Testis (tissue), 3 donors: ENCODE results near the gene GUCA1C. TPM values are rescaled to one million over a fixed set of nuclear protein-coding genes. Genes with fewer than 3 reads are reported as not detected.

ENCODE experiments used
- DNase-seq: peaks from one replicate; pipeline ENCODE4 v3.0.0-alpha.2; 2019
- H3K27ac ChIP-seq, 2 donors: fragments of 200-600 bp; sonication (generic); one replicate each; pipeline ENCODE4 v1.5.1; 2019
- H3K27me3 ChIP-seq: fragments of 200-600 bp; sonication (generic); one replicate; pipeline ENCODE4 v1.5.1; 2019
- H3K36me3 ChIP-seq: fragments of 200-600 bp; sonication (generic); one replicate; pipeline ENCODE4 v1.5.1; 2017; ENCODE audit warnings: low read depth; ENCODE audit errors: missing control alignments
- H3K4me1 ChIP-seq: fragments of 200-600 bp; sonication (generic); one replicate; pipeline ENCODE4 v1.5.1; 2019
- H3K4me3 ChIP-seq, 2 donors: fragments of 200-600 bp; sonication (generic); one replicate each; pipeline ENCODE4 v1.5.1; 2017 to 2019
- H3K9me3 ChIP-seq: fragments of 200-600 bp; sonication (generic); one replicate; pipeline ENCODE4 v1.5.1; 2017
- CTCF ChIP-seq, 3 experiments: fragments of 450-650 bp in 2 of 3; fragments of 200-600 bp in 1 of 3; sonication (generic) in 1 of 3; IDR thresholded peaks; one replicate each; pipeline ENCODE4 v1.5.1; 2016 to 2019; ENCODE audit warnings: antibody characterized with exemption in 3 of 3, mild to moderate bottlenecking in 2 of 3, moderate library complexity in 1 of 3
- POLR2A ChIP-seq: fragments of 450-650 bp; IDR thresholded peaks from one replicate; pipeline ENCODE4 v1.6.1; 2017; ENCODE audit warnings: antibody characterized with exemption, mild to moderate bottlenecking, moderate library complexity
- WGBS, 2 donors: methylation state at CpG; one replicate each; pipeline ENCODE4 v1.1.5; 2018; 5-methylcytosine and 5-hydroxymethylcytosine counted together
- intact Hi-C: fragments of 100-400 bp; cut with DNase I; formaldehyde crosslinking; loops from one replicate; pipeline ENCODE4 v1.15.1; 2023; ENCODE audit warnings: low total_unique reads
- polyA plus RNA-seq: library from polyadenylated mRNA; stranded (reverse); fragments of 350-450 nt; fragmentation: Illumina TruSeq; extraction: RNeasy Lipid Tissue Mini Kit (QIAGEN cat#74804); gene quantifications from one replicate; pipeline ENCODE4 v1.2.3, GENCODE V29; 2014; ENCODE audit warnings: low read depth, low replicate concordance; ENCODE audit not compliant: insufficient read depth
- total RNA-seq, 2 donors: library from RNA; depleted of rRNA; stranded (reverse); fragments of >200 nt; gene quantifications; one replicate each; pipeline ENCODE4 v1.2.3, GENCODE V29; 2016

GUCA1C gene
- total and polyA plus RNA-seq, 3 donors from 2014 or later, result 0.87 to 2.0 (median 1.1) TPM

GRCh38 chr3:108862865-108863798, 90.5 kb downstream of the GUCA1C start:
- Histone ChIP-seq H3K27ac (no peak overlapping the region), H3K4me1 (no peaks in the 10 kb centered on the region), H3K4me3 (no peak overlapping the region), H3K9me3 (no peaks in the 10 kb centered on the region), H3K36me3 (no peaks in the 10 kb centered on the region), H3K27me3 (no peaks in the 10 kb centered on the region)
- no peak for DNase-seq
- intact Hi-C loops, result no loop called here
- WGBS, 2 donors, result 56 to 67% methylated on average over 7 of the region's 7 CpGs
- no peak for TF ChIP-seq POLR2A
- TF ChIP-seq CTCF (IDR thresholded peaks at IDR 0.05), result no peak

- TF ChIP-seq POLR2A, result no peak
- TF ChIP-seq CTCF (IDR thresholded peaks at IDR 0.05), result no peak
- Histone ChIP-seq H3K4me3 (no peak overlapping the region), H3K27me3 (no peaks in the 10 kb centered on the region), H3K9me3 (no peaks in the 10 kb centered on the region), H3K4me1 (no peaks in the 10 kb centered on the region), H3K27ac (no peak overlapping the region), H3K36me3 (no peaks in the 10 kb centered on the region)
- intact Hi-C loops, result no loop called here
- 48 to 49% methylated on average over 1 of the region's 1 CpG for WGBS, 2 donors
- no peak for DNase-seq
Measured at GRCh38 chr3:108861401-108861800, 92.3 kb downstream of the GUCA1C start.

Other genes starting within 250 kb of the GUCA1C start
- not detected for gene RETNLB, start 196.5 kb downstream of the GUCA1C start, total RNA-seq
- gene RETNLB, start 196.5 kb downstream of the GUCA1C start, polyA plus RNA-seq, result not detected
- gene TRAT1, start 131.1 kb downstream of the GUCA1C start, total RNA-seq, result under 1 TPM in 1 of 2 donors, not detected in 1; 0.25 TPM
- gene TRAT1, start 131.1 kb downstream of the GUCA1C start, polyA plus RNA-seq, result 0.84 TPM
- gene MORC1, start 164.3 kb upstream of the GUCA1C start, total RNA-seq, result 10 to 100 TPM; 16.0 to 19.4 TPM
- gene MORC1, start 164.3 kb upstream of the GUCA1C start, polyA plus RNA-seq, result 15.4 TPM
- not detected for gene C3orf85, start 182.8 kb upstream of the GUCA1C start, total RNA-seq
- gene C3orf85, start 182.8 kb upstream of the GUCA1C start, polyA plus RNA-seq, result 2.2 TPM